Adipose tissue (tissue), 3 donors: ENCODE results near the gene IL13RA1. TPM values are rescaled to one million over a fixed set of nuclear protein-coding genes. Genes with fewer than 3 reads are reported as not detected.
"Not testable (repeated sequence)": the region's sequence is repeated elsewhere in the genome, so short reads cannot be mapped to it uniquely, and the experiment has no call there.

Source experiments
- H3K27ac ChIP-seq: one replicate; pipeline ENCODE4 v1.5.1; 2013; ENCODE audit warnings: low read depth, low read length
- WGBS, 3 donors: extraction: QIAGEN DNeasy Blood & Tissue Kit; methylation state at CpG; one replicate each; pipeline ENCODE4 v1.1.7; 2013; 5-methylcytosine and 5-hydroxymethylcytosine counted together
- polyA plus RNA-seq, 3 donors: library from polyadenylated mRNA; stranded (reverse); fragments of 200-250 nt; gene quantifications; one replicate each; pipeline ENCODE4 v1.2.3, GENCODE V29; 2013
- donor health status: healthy with polysubstance abuse.
- donor health status: Bipolar disorder and iron deficiency.
- donor health status: healthy.

Gene IL13RA1
- polyA plus RNA-seq, 3 donors: 14.7 to 35.4 (median 25.9) TPM

GRCh38 chrX:118761939-118762707, 34.7 kb downstream of the IL13RA1 start:
- WGBS, 3 donors: 37 to 63% (median 62%) methylated on average over 5 of the region's 5 CpGs
- no peak overlapping the region for H3K27ac ChIP-seq

GRCh38 chrX:118763489-118763888, 36.1 kb downstream of the IL13RA1 start:
- no peak overlapping the region for H3K27ac ChIP-seq
- whole genome bisulfite sequencing, 3 donors: 74 to 96% (median 94%) methylated on average over 1 of the region's 1 CpG

DNA sequence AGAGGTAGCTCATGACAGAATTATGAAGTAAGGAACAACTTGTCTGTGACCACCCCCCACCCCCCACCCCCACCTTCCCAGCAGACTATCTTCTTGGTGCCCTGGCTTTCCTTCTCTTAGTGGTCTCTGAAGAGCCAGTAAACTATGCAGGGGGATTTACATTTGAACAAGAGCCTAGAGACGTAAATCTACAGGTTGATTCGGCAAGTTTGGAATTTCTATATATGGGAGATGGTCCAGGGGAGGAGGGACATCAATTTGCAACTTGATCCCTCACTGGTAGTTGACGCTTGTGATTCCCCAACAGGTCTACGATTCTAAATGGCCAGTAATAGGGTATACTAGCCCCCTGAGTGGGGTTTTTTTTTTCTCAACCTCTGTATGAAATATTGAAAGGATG, 36.7 kb downstream of the IL13RA1 start:
- WGBS, 3 donors: 62 to 83% (median 81%) methylated on average over 4 of the region's 4 CpGs

GRCh38 chrX:118770133-118770760, 42.8 kb downstream of the IL13RA1 start:
- WGBS, 3 donors: 95 to 99% (median 98%) methylated on average over 26 to 38 of the region's 38 CpGs
- no peak overlapping the region for H3K27ac ChIP-seq

More for the DNA sequence above, 36.7 kb downstream of the IL13RA1 start:
- no peak overlapping the region for H3K27ac ChIP-seq

DNA sequence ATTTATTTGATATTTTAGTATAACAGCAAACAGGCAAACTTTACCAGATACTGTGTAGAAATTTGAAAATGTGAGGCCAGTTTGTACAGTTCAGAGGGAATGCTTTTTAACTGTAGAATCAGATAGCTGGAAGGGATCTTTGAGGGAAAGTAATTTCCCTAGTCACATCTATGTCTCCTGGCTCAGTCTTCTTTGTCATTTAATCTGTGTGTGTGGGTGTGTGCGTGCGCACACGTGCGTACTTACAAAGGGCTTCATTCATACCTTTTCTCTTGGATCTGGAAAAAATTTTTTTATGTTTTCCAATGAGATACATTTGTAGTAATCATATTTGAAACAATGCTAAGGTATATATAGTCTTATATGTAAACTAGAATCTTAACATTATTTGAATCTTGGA, 44.6 kb downstream of the IL13RA1 start:
- no peak overlapping the region for H3K27ac ChIP-seq
- 84 to 89% (median 85%) methylated on average over 4 of the region's 4 CpGs for WGBS, 3 donors

GRCh38 chrX:118773782-118774181, 46.4 kb downstream of the IL13RA1 start:
- no peak overlapping the region for H3K27ac ChIP-seq
- 86 to 98% (median 95%) methylated on average over 5 of the region's 5 CpGs for WGBS, 3 donors

DNA sequence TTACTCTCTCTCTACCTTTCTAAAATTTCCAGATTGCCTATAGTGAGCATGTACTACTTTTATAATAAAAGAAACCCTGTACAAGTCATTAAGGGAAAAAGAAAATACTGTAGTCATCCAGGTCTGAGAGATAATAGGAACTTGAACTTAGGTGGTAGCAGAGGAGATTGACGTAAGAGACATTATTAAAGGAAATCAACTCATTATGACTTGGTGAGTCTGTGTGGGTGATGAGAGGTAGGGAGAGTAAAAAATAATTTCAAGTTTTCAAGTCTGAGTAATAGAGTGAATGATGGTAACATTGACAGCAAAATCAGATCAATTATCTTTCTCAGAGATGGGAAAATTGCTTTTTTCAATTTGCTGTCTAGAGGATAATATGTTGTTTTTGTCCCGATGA, 52.2 kb downstream of the IL13RA1 start:
- WGBS, 3 donors: 81 to 96% (median 93%) methylated on average over 2 of the region's 2 CpGs
- H3K27ac ChIP-seq: no peak overlapping the region

DNA sequence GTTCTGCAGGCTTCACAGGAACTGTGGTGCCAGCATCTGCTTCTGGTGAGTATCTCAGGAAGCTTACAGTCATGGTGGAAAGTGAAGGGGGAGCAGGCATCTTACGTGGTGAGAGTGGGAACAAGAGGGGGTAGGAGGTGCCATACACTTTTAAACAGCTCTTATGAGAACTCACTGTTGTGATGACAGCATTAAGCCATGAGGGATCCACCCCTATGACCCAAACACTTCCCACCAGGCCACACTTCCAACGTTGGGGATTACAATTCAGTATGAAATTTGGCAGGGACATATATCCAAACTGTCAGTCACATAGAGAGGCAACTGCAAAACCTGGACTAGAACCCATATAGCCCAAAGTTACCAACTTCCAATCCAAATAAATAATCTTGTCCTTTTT, 53.1 kb downstream of the IL13RA1 start:
- 24 to 73% (median 40%) methylated on average over 2 of the region's 2 CpGs for WGBS, 3 donors
- no peak overlapping the region for H3K27ac ChIP-seq

DNA sequence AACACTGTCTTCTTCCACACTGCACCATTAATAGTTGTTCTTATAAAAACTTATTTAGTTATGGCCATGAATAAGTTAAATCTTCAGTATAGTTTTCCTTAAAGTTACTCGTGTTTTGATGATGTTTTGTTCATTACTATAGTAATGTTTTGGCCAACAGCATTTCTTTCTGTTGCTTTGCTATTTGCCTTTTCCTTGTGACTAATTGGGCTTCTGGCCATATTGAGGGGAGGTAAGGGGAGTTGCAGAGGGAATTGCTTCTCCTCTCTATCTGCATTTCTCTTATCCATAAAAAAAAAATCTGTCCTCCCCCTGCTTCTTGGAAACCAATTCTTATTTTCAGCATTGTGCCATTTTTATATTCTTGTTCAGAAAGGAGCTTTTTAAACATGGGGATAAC, 53.5 kb downstream of the IL13RA1 start:
- H3K27ac ChIP-seq: no peak overlapping the region
- WGBS, 3 donors: 18 to 53% (median 40%) methylated on average over 1 of the region's 1 CpG

DNA sequence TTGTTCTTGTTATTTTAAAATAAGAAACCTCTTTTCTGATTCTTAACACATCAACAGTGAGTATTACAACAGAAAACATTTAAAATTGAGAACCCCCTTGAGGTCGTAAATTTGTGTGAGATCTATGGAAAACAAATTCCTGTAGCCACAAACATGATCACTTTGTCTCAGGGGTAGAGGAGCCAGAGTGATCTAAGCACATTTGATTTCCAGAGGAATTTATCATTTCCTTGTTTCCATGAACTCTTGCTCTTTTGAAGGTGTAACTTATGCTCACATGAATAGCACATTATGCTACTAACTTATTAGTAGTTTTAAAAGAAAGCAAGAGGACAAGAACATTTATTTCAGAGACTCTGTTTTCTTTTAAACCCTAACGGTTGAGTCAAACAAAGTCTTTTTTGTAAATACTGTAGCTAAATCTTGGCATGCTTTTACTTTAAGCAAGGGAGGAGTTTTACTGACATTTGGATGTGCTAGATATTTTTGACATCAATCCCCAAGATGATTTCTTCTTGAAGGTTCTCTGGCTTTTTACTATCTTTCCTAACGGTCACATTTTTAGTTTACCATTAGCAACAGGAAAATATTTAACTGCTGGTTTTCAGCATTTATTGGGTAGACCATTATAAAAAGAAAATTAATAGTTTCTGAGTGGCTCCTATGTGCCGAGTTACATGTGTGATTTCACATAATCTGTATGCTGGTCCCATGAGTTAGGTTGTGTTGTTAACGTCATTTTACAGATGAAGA, 68.3 kb downstream of the IL13RA1 start:
- WGBS, 3 donors: 48 to 55% (median 51%) methylated on average over 5 of the region's 5 CpGs
- H3K27ac ChIP-seq: no peak overlapping the region

GRCh38 chrX:118802857-118803256, 75.5 kb downstream of the IL13RA1 start:
- no peak overlapping the region for H3K27ac ChIP-seq
- 0 to 14% (median 0%) methylated on average over 1 of the region's 1 CpG for WGBS, 3 donors

GRCh38 chrX:118807151-118808017, 80.0 kb downstream of the IL13RA1 start:
- H3K27ac ChIP-seq: no peak overlapping the region
- WGBS, 3 donors: 26 to 50% (median 41%) methylated on average over 4 of the region's 4 CpGs

- WGBS, 3 donors: 77 to 98% (median 87%) methylated on average over 4 of the region's 4 CpGs
- not testable (repeated sequence) for H3K27ac ChIP-seq
These were observed 89.9 kb downstream of the IL13RA1 start for GRCh38 chrX:118817257-118817656.

- H3K27ac ChIP-seq: no peak within 1 kb of the TSS
- 3 to 28% (median 6%) methylated on average over 45 to 51 of the region's 51 CpGs for WGBS, 3 donors
These were observed 96.1 kb downstream of the IL13RA1 start, which contains the start of gene ZCCHC12 for GRCh38 chrX:118823263-118824172. ZCCHC12 (plus strand) TSS chrX:118823824; CDS start chrX:118825245, 1,421 bp downstream.

- no peak overlapping the region for H3K27ac ChIP-seq
- 6 to 42% (median 8%) methylated on average over 18 to 22 of the region's 22 CpGs for WGBS, 3 donors
These were observed 96.8 kb downstream of the IL13RA1 start for GRCh38 chrX:118824173-118824730.

GRCh38 chrX:118825227-118825626, 97.8 kb downstream of the IL13RA1 start:
- no peak overlapping the region for H3K27ac ChIP-seq
- WGBS, 3 donors: 24 to 45% (median 26%) methylated on average over 13 to 16 of the region's 16 CpGs
